Measurements from ENCODE around the gene MEGF9.

MEGF9 gene

GRCh38 chr9:120723565-120723964 lies 9.3 kb upstream of the MEGF9 start:
- Histone ChIP-seq H3K4me3 (IDR thresholded peaks at IDR 0.05; ENCODE audit: insufficient read depth, low read depth, low read length) (no peak overlapping the region), H3K9ac (no peak overlapping the region), H3K79me2 (ENCODE audit: insufficient read depth, low read depth) (no peaks in the 10 kb centered on the region), H3K4me1 (ENCODE audit: low read depth, poor library complexity, severe bottlenecking) (peaks cover 2% of the 10 kb centered on the region), H4K20me1 (ENCODE audit: insufficient read depth) (no peaks in the 10 kb centered on the region), H3K27ac (no peak overlapping the region), H3K36me3 (ENCODE audit: insufficient read depth) (no peaks in the 10 kb centered on the region), H2AFZ (ENCODE audit: low read depth) (no peak overlapping the region), H3K4me2 (no peak overlapping the region), H3K27me3 (ENCODE audit: insufficient read depth, low read depth) (no peaks in the 10 kb centered on the region)
- TF ChIP-seq CTCF (conservative IDR thresholded peaks at IDR 0.05; ENCODE audit: low read depth, low read length): no peak

- no peaks in the 10 kb centered on the region for H3K79me2 ChIP-seq (ENCODE audit: insufficient read depth, low read depth)
- H2AFZ ChIP-seq (ENCODE audit: low read depth): no peak overlapping the region
- H3K27ac ChIP-seq: no peak overlapping the region
- no peaks in the 10 kb centered on the region for H3K27me3 ChIP-seq (ENCODE audit: insufficient read depth, low read depth)
- H3K36me3 ChIP-seq (ENCODE audit: insufficient read depth): no peaks in the 10 kb centered on the region
- H3K9ac ChIP-seq: no peak overlapping the region
- no peak for TF ChIP-seq CTCF (conservative IDR thresholded peaks at IDR 0.05; ENCODE audit: low read depth, low read length)
- H3K4me3 ChIP-seq (IDR thresholded peaks at IDR 0.05; ENCODE audit: insufficient read depth, low read depth, low read length): no peak overlapping the region
- H3K4me2 ChIP-seq: no peak overlapping the region
- no peaks in the 10 kb centered on the region for H4K20me1 ChIP-seq (ENCODE audit: insufficient read depth)
- peaks cover 23% of the 10 kb centered on the region for H3K4me1 ChIP-seq (ENCODE audit: low read depth, poor library complexity, severe bottlenecking)
These were observed 6.1 kb upstream of the MEGF9 start for GRCh38 chr9:120720404-120720803.

- Histone ChIP-seq H3K36me3 (ENCODE audit: insufficient read depth) (no peaks in the 10 kb centered on the region), H3K4me1 (ENCODE audit: low read depth, poor library complexity, severe bottlenecking) (peaks cover 31% of the 10 kb centered on the region), H2AFZ (ENCODE audit: low read depth) (no peak overlapping the region), H3K27ac (no peak overlapping the region), H4K20me1 (ENCODE audit: insufficient read depth) (no peaks in the 10 kb centered on the region), H3K27me3 (ENCODE audit: insufficient read depth, low read depth) (no peaks in the 10 kb centered on the region), H3K9ac (no peak overlapping the region), H3K4me2 (no peak overlapping the region), H3K4me3 (IDR thresholded peaks at IDR 0.05; ENCODE audit: insufficient read depth, low read depth, low read length) (no peak overlapping the region), H3K79me2 (ENCODE audit: insufficient read depth, low read depth) (no peaks in the 10 kb centered on the region)
- TF ChIP-seq CTCF (conservative IDR thresholded peaks at IDR 0.05; ENCODE audit: low read depth, low read length): no peak
These were observed 4.0 kb upstream of the MEGF9 start for GRCh38 chr9:120718316-120718715.

- H4K20me1 ChIP-seq (ENCODE audit: insufficient read depth): no peaks in the 10 kb centered on the region
- no peaks in the 10 kb centered on the region for H3K36me3 ChIP-seq (ENCODE audit: insufficient read depth)
- H3K27ac ChIP-seq: no peak overlapping the region
- H3K4me3 ChIP-seq (IDR thresholded peaks at IDR 0.05; ENCODE audit: insufficient read depth, low read depth, low read length): no peak overlapping the region
- no peaks in the 10 kb centered on the region for H3K27me3 ChIP-seq (ENCODE audit: insufficient read depth, low read depth)
- no peaks in the 10 kb centered on the region for H3K79me2 ChIP-seq (ENCODE audit: insufficient read depth, low read depth)
- no peak overlapping the region for H3K4me2 ChIP-seq
- H3K4me1 ChIP-seq (ENCODE audit: low read depth, poor library complexity, severe bottlenecking): peaks cover 42% of the 10 kb centered on the region
- no peak overlapping the region for H2AFZ ChIP-seq (ENCODE audit: low read depth)
- H3K9ac ChIP-seq: no peak overlapping the region
- TF ChIP-seq CTCF (conservative IDR thresholded peaks at IDR 0.05; ENCODE audit: low read depth, low read length): no peak
These were observed 2.9 kb upstream of the MEGF9 start for GRCh38 chr9:120717176-120717575.
